Measurements from ENCODE around the gene CCL27.

DNA sequence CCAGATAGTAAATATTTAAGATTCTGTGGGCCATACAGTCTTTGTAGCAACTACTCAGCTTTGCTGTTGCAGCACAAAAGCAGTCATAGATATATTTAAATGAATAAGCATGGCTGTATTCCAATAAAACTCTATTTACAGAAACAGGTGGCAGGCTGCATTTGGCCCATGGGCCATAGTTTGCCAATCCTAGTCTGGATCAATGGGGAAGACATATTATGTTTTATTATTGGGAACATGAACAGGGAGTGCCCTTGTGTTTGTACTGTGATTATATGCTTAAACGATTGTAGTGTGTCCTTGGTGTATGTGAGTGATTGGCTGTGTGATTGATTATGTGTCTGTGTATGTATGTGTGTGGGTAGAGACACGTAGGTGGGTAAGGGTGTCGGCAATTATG, 12.0 kb upstream of the CCL27 start:
- no peak for TF ChIP-seq EZH2phosphoT487 (IDR thresholded peaks at IDR 0.05; ENCODE audit: low read depth)
- TF ChIP-seq, protein P1, sequence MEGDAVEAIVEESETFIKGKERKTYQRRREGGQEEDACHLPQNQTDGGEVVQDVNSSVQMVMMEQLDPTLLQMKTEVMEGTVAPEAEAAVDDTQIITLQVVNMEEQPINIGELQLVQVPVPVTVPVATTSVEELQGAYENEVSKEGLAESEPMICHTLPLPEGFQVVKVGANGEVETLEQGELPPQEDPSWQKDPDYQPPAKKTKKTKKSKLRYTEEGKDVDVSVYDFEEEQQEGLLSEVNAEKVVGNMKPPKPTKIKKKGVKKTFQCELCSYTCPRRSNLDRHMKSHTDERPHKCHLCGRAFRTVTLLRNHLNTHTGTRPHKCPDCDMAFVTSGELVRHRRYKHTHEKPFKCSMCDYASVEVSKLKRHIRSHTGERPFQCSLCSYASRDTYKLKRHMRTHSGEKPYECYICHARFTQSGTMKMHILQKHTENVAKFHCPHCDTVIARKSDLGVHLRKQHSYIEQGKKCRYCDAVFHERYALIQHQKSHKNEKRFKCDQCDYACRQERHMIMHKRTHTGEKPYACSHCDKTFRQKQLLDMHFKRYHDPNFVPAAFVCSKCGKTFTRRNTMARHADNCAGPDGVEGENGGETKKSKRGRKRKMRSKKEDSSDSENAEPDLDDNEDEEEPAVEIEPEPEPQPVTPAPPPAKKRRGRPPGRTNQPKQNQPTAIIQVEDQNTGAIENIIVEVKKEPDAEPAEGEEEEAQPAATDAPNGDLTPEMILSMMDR (IDR thresholded peaks at IDR 0.05; ENCODE audit: low read depth, low read length) = no peak

Data from OCI-LY3 (cell line).